Gastroesophageal sphincter (tissue), 4 donors: ENCODE results near the gene DMRT1. TPM values are rescaled to one million over a fixed set of nuclear protein-coding genes. Genes with fewer than 3 reads are reported as not detected.
A peak's percentile ranks its signal among the peaks of the same experiment; 100 is the strongest.
"Not testable (repeated sequence)": the region's sequence is repeated elsewhere in the genome, so short reads cannot be mapped to it uniquely, and the experiment has no call there.

Source experiments
- ATAC-seq: fragments of 150-250 bp; one replicate; pipeline ENCODE4 v1.9.1; 2016; ENCODE audit warnings: mild to moderate bottlenecking, moderate library complexity
- H3K27ac ChIP-seq, 4 donors: fragments of 200-600 bp; sonication (generic) in 3 of 4; 1 replicate in 3 of 4; 2 replicates in 1 of 4; pipeline ENCODE4 v1.5.1; 2016 to 2019
- H3K27me3 ChIP-seq: fragments of 200-600 bp; sonication (generic); one replicate; pipeline ENCODE4 v1.5.1; 2019
- H3K36me3 ChIP-seq, 2 donors: fragments of 200-600 bp; sonication (generic); one replicate each; pipeline ENCODE4 v1.5.1; 2019; ENCODE audit warnings: control low read depth in 1 of 2
- H3K4me1 ChIP-seq, 3 donors: fragments of 200-600 bp; sonication (generic); 1 replicate in 2 of 3; 2 replicates in 1 of 3; pipeline ENCODE4 v1.5.1; 2016 to 2019; ENCODE audit warnings: control low read depth in 2 of 3
- H3K4me3 ChIP-seq, 2 donors: fragments of 200-600 bp; sonication (generic); one replicate each; pipeline ENCODE4 v1.5.1; 2019; ENCODE audit warnings: mild to moderate bottlenecking in 1 of 2, moderate library complexity in 1 of 2
- H3K9me3 ChIP-seq, 3 donors: fragments of 200-600 bp; sonication (generic); one replicate each; pipeline ENCODE4 v1.5.1; 2017 to 2019; ENCODE audit warnings: control low read depth in 2 of 3
- CTCF ChIP-seq, 4 experiments: fragments of 200-600 bp in 2 of 4; fragments of 450-650 bp in 2 of 4; sonication (generic) in 1 of 4; IDR thresholded peaks; one replicate each; pipeline ENCODE4 v1.5.1; 2017 to 2019; ENCODE audit warnings: antibody characterized with exemption in 4 of 4, mild to moderate bottlenecking in 2 of 4, moderate library complexity in 2 of 4
- EP300 ChIP-seq: sonication (generic); formaldehyde crosslinking; IDR thresholded peaks from one replicate; pipeline ENCODE4 v1.6.1; 2017; ENCODE audit warnings: antibody characterized with exemption, mild to moderate bottlenecking
- POLR2A ChIP-seq, 2 donors: fragments of 450-650 bp; IDR thresholded peaks; one replicate each; pipeline ENCODE4 v1.6.1; 2017; ENCODE audit warnings: antibody characterized with exemption in 2 of 2, mild to moderate bottlenecking in 2 of 2, moderate library complexity in 1 of 2
- POLR2AphosphoS5 ChIP-seq: sonication (generic); formaldehyde crosslinking; IDR thresholded peaks from one replicate; pipeline ENCODE4 v1.6.1; 2017; ENCODE audit warnings: antibody characterized with exemption
- WGBS, 2 donors: methylation state at CpG; one replicate each; pipeline ENCODE4 v1.1.5; 2018; ENCODE audit warnings: low coverage in 1 of 2; 5-methylcytosine and 5-hydroxymethylcytosine counted together
- total RNA-seq, 4 donors: library from RNA; depleted of rRNA; stranded (reverse); fragments of >200 nt; gene quantifications; one replicate each; pipeline ENCODE4 v1.1.0, GENCODE V29; 2016

The DMRT1 gene
- total RNA-seq, 4 donors from 2014 or later, result not detected

- peaks cover 0 to 13% (median 0%) of the 10 kb centered on the region in 3 donors for H3K4me1 ChIP-seq
- not testable (repeated sequence) for H3K27ac ChIP-seq, H3K4me3 ChIP-seq, H3K36me3 ChIP-seq, H3K27me3 ChIP-seq, H3K9me3 ChIP-seq, ATAC-seq
- 70 to 92% methylated on average over 5 of the region's 55 CpGs for WGBS, 2 donors
- TF ChIP-seq CTCF (IDR thresholded peaks at IDR 0.05), result peak in 2 of 4 experiments; percentile 21 to 33
Measured at GRCh38 chr9:998299-999110, 157.0 kb downstream of the DMRT1 start.

GRCh38 chr9:1001838-1002237 is 160.3 kb downstream of the DMRT1 start:
- Histone ChIP-seq H3K4me1 (peaks cover 0 to 13% (median 0%) of the 10 kb centered on the region in 3 donors), H3K9me3 (peaks cover 0 to 4% (median 0%) of the 10 kb centered on the region in 3 donors), H3K27me3 (peaks cover 33% of the 10 kb centered on the region), H3K27ac (no peak overlapping the region), H3K4me3 (no peak overlapping the region), H3K36me3 (no peaks in the 10 kb centered on the region)
- TF ChIP-seq POLR2A (IDR thresholded peaks at IDR 0.05), result no peak
- TF ChIP-seq POLR2AphosphoS5, result no peak
- no peak for TF ChIP-seq CTCF (IDR thresholded peaks at IDR 0.05)
- TF ChIP-seq EP300, result no peak
- WGBS, 2 donors, result 80 to 90% methylated on average over 2 to 4 of the region's 4 CpGs
- ATAC-seq, result no peak

GRCh38 chr9:1002678-1003077 is 161.2 kb downstream of the DMRT1 start:
- Histone ChIP-seq H3K4me1 (peaks cover 0 to 13% (median 0%) of the 10 kb centered on the region in 3 donors), H3K4me3 (no peak overlapping the region), H3K9me3 (peaks cover 0 to 4% (median 0%) of the 10 kb centered on the region in 3 donors), H3K27ac (no peak overlapping the region), H3K36me3 (no peaks in the 10 kb centered on the region), H3K27me3 (peaks cover 41% of the 10 kb centered on the region)
- 70% methylated on average over 2 of the region's 2 CpGs; no CpG with 5 or more reads in 1 of the 2 donors for WGBS, 2 donors
- TF ChIP-seq CTCF (IDR thresholded peaks at IDR 0.05) (no peak), EP300 (no peak), POLR2AphosphoS5 (no peak), POLR2A (IDR thresholded peaks at IDR 0.05) (no peak)
- ATAC-seq, result no peak

- TF ChIP-seq POLR2AphosphoS5 (no peak), CTCF (IDR thresholded peaks at IDR 0.05) (peak in 2 of 4 experiments; percentile 16 to 42)
- WGBS, 2 donors, result 58 to 66% methylated on average over 6 to 7 of the region's 10 CpGs
- ATAC-seq, result no peak
- H3K27me3 ChIP-seq, result peaks cover 64% of the 10 kb centered on the region
- H3K36me3 ChIP-seq, result no peaks in the 10 kb centered on the region
- no peak overlapping the region for H3K27ac ChIP-seq
- no peaks in the 10 kb centered on the region for H3K4me1 ChIP-seq
- no peak overlapping the region for H3K4me3 ChIP-seq
- no peaks in the 10 kb centered on the region for H3K9me3 ChIP-seq
Measured at GRCh38 chr9:1005043-1005667, 163.7 kb downstream of the DMRT1 start.

GRCh38 chr9:1007312-1007711 is 165.8 kb downstream of the DMRT1 start:
- Histone ChIP-seq H3K27ac (no peak overlapping the region), H3K4me1 (no peaks in the 10 kb centered on the region), H3K27me3 (peaks cover 75% of the 10 kb centered on the region), H3K9me3 (no peaks in the 10 kb centered on the region), H3K4me3 (no peak overlapping the region), H3K36me3 (no peaks in the 10 kb centered on the region)
- 73 to 100% methylated on average over 1 to 3 of the region's 3 CpGs for WGBS, 2 donors
- no peak for ATAC-seq
- TF ChIP-seq CTCF (IDR thresholded peaks at IDR 0.05) (no peak), POLR2AphosphoS5 (no peak), EP300 (no peak), POLR2A (IDR thresholded peaks at IDR 0.05) (no peak)
